Measurements from ENCODE around the gene PRDM5. TPM values are rescaled to one million over a fixed set of nuclear protein-coding genes. Genes with fewer than 3 reads are reported as not detected.

PRDM5 gene
- total and polyA plus RNA-seq, 2 experiments from 2014 or later = 8.7 to 12.6 TPM

DNA sequence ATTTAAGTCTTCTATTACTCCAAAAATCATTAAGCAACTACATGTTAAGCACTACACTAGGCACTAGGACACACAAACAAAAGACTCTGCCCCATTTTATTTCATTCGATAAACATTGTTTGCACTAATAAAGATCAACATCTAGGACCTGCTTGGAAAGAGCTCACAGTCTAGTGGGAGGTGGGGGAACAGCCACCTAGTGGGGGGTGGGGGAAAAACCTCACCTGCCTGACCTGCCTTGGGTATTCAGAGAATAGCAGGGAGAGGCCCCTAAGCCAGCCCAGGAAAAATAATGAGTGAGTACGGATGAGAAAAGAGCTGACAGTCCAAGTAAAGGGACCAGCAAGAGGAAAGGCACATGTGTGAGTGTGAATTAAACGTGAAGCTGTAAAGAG, 52.2 kb downstream of the PRDM5 start:
- peak overlapping the region; percentile 49; the same call in 1 of the 2 replicates for H2AFZ ChIP-seq
- TF ChIP-seq EZH2phosphoT487 (IDR thresholded peaks at IDR 0.05; ENCODE audit: insufficient read depth, low read depth) = no peak
- TF ChIP-seq EZH2 (IDR thresholded peaks at IDR 0.05; ENCODE audit: insufficient read depth, poor library complexity, severe bottlenecking) = no peak
- no peaks in the 10 kb centered on the region for H4K20me1 ChIP-seq (ENCODE audit: insufficient read depth)
- H3K9me3 ChIP-seq (ENCODE audit: low read depth) = no peaks in the 10 kb centered on the region
- H3K9ac ChIP-seq = no peak overlapping the region
- peaks cover 11% of the 10 kb centered on the region; the same call in 1 of the 2 replicates for H3K4me1 ChIP-seq (ENCODE audit: insufficient read depth)
- H3K79me2 ChIP-seq (ENCODE audit: insufficient read depth) = no peaks in the 10 kb centered on the region
- H3K36me3 ChIP-seq (ENCODE audit: low read depth) = no peaks in the 10 kb centered on the region
- 97 to 98% methylated on average over 3 of the region's 3 CpGs for WGBS, 2 experiments (ENCODE audit: low coverage in 1 of 2, low lambda C conversion rate in 2 of 2, missing lambda C conversion rate in 2 of 2)
- H3K27me3 ChIP-seq (replicated peaks; ENCODE audit: insufficient read depth) = no peaks in the 10 kb centered on the region
- no peak for DNase-seq
- no peaks in the 10 kb centered on the region for H3K9me2 ChIP-seq (ENCODE audit: insufficient read depth)
- no peak overlapping the region for H3K4me2 ChIP-seq (ENCODE audit: unreplicated experiment)
- in situ Hi-C loops (cut with MboI) = no loop called here
- peaks cover 6% of the 10 kb centered on the region; the same call in 1 of the 2 replicates for H3F3A ChIP-seq (ENCODE audit: insufficient read depth)
- no peak overlapping the region for H3K4me3 ChIP-seq
- H3K27ac ChIP-seq = no peak overlapping the region

DNA sequence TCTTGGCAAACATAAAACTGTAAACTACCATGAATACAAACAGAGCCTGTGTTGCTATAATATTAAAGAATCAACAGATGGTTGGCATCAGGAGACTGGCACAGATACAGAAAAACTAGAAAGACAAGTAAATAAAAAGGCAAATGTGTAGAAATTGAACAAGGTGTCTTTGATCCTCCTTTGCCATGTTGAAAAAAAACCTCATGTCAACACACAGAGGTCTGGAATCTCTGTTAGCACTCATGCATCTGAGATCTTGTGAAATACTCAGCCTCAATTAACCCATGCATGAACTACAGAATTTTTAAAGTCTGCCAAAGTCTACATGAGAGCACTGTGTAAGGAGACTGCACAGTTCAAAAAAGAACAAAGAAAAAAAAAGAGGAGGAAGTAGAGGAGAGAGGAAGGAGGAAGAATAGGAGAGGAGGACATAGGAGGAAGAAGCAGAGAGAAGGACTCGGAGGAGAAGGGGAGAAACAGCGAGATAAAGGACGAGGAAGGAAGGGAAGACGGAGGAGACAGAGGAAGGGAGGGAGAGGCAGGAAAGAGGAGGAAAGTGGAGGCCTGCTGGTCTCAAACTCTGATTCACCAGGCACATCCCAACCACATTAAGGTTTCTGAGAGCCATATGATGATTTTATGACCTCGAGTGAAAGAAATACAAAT, 52.8 kb downstream of the PRDM5 start:
- H3K9me2 ChIP-seq (ENCODE audit: insufficient read depth) = no peaks in the 10 kb centered on the region
- WGBS, 2 experiments (ENCODE audit: low coverage in 1 of 2, low lambda C conversion rate in 2 of 2, missing lambda C conversion rate in 2 of 2) = 33 to 49% methylated on average over 5 of the region's 5 CpGs
- peaks cover 11% of the 10 kb centered on the region; the same call in 1 of the 2 replicates for H3K4me1 ChIP-seq (ENCODE audit: insufficient read depth)
- H3K9ac ChIP-seq = no peak overlapping the region
- H3K36me3 ChIP-seq (ENCODE audit: low read depth) = no peaks in the 10 kb centered on the region
- peak overlapping the region; percentile 20; the same call in 1 of the 2 replicates for H3K4me3 ChIP-seq
- H3K4me2 ChIP-seq (ENCODE audit: unreplicated experiment) = no peak overlapping the region
- H2AFZ ChIP-seq = peak overlapping the region; percentile 49; the same call in 1 of the 2 replicates
- in situ Hi-C loops (cut with MboI) = no loop called here
- H3K27ac ChIP-seq = 0 out of 2 replicates have a peak overlapping the region, but pooled peaks have one; percentile 17
- no peak for TF ChIP-seq EZH2 (IDR thresholded peaks at IDR 0.05; ENCODE audit: insufficient read depth, poor library complexity, severe bottlenecking)
- H3K27me3 ChIP-seq (replicated peaks; ENCODE audit: insufficient read depth) = no peaks in the 10 kb centered on the region
- H4K20me1 ChIP-seq (ENCODE audit: insufficient read depth) = no peaks in the 10 kb centered on the region
- no peaks in the 10 kb centered on the region for H3K79me2 ChIP-seq (ENCODE audit: insufficient read depth)
- DNase-seq = peak; percentile 33
- peaks cover 6% of the 10 kb centered on the region; the same call in 1 of the 2 replicates for H3F3A ChIP-seq (ENCODE audit: insufficient read depth)
- H3K9me3 ChIP-seq (ENCODE audit: low read depth) = no peaks in the 10 kb centered on the region

DNA sequence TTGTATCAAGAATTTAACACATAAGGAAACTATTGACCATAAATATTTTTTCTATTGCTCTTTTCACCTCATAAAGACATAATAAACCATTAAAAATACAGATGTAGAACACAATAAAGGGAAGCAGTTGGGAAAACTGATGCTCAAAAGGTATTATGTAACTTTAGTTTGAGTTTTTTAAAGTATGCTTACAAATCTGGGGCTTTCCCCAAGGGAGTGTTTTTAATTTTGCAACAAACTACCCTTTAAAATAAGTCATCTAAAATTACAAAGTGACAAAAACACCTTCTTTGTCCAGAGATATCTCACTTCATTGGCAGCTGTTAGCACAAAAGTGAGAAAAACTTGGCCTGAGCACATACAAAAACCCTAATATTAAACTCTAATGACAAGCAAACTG, 55.0 kb downstream of the PRDM5 start:
- H3K9ac ChIP-seq = no peak overlapping the region
- H3K9me3 ChIP-seq (ENCODE audit: low read depth) = no peaks in the 10 kb centered on the region
- in situ Hi-C loops (cut with MboI) = no loop called here

DNA sequence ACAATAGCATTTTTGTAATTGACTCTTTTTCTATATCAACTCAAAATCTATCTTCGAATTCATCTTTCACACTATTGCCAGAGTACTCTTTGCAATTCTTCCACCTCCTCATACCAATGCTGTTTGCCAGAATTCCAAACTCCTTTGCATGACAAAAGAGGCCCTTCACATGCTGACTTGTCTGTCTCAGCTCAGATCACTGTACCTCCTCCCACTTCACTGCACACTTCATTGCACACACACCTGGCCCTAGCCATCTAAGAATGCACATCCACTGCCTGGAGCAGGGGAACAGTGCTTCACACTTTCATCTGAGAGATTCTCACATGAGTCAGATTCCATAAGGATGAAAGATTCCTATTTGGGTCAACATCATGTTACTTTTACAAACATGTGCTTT, 56.5 kb downstream of the PRDM5 start:
- H3K9me2 ChIP-seq (ENCODE audit: insufficient read depth) = no peaks in the 10 kb centered on the region
- H3K4me1 ChIP-seq (ENCODE audit: insufficient read depth) = peaks cover 11% of the 10 kb centered on the region; the same call in 1 of the 2 replicates
- no peaks in the 10 kb centered on the region for H3K36me3 ChIP-seq (ENCODE audit: low read depth)
- H3K9ac ChIP-seq = no peak overlapping the region
- no peaks in the 10 kb centered on the region for H3K79me2 ChIP-seq (ENCODE audit: insufficient read depth)
- no peak overlapping the region for H2AFZ ChIP-seq
- H3K4me2 ChIP-seq (ENCODE audit: unreplicated experiment) = no peak overlapping the region
- H3K4me3 ChIP-seq = no peak overlapping the region
- H3K27me3 ChIP-seq (replicated peaks; ENCODE audit: insufficient read depth) = no peaks in the 10 kb centered on the region
- WGBS, 2 experiments (ENCODE audit: low coverage in 1 of 2, low lambda C conversion rate in 2 of 2, missing lambda C conversion rate in 2 of 2) = 53 to 64% methylated on average over 1 of the region's 1 CpG
- H3K9me3 ChIP-seq (ENCODE audit: low read depth) = no peaks in the 10 kb centered on the region
- TF ChIP-seq EZH2phosphoT487 (IDR thresholded peaks at IDR 0.05; ENCODE audit: insufficient read depth, low read depth) = no peak
- no peak for TF ChIP-seq EZH2 (IDR thresholded peaks at IDR 0.05; ENCODE audit: insufficient read depth, poor library complexity, severe bottlenecking)
- no peaks in the 10 kb centered on the region for H4K20me1 ChIP-seq (ENCODE audit: insufficient read depth)
- in situ Hi-C loops (cut with MboI) = no loop called here
- peaks cover 6% of the 10 kb centered on the region; the same call in 1 of the 2 replicates for H3F3A ChIP-seq (ENCODE audit: insufficient read depth)
- peak; percentile 20 for DNase-seq
- no peak overlapping the region for H3K27ac ChIP-seq

More for the DNA sequence above, 55.0 kb downstream of the PRDM5 start:
- Histone ChIP-seq H3K79me2 (ENCODE audit: insufficient read depth) (no peaks in the 10 kb centered on the region), H4K20me1 (ENCODE audit: insufficient read depth) (no peaks in the 10 kb centered on the region), H3K4me3 (no peak overlapping the region), H3K36me3 (ENCODE audit: low read depth) (no peaks in the 10 kb centered on the region), H3K4me2 (ENCODE audit: unreplicated experiment) (no peak overlapping the region), H3K9me2 (ENCODE audit: insufficient read depth) (no peaks in the 10 kb centered on the region), H3K27ac (no peak overlapping the region), H3F3A (ENCODE audit: insufficient read depth) (peaks cover 6% of the 10 kb centered on the region; the same call in 1 of the 2 replicates), H3K4me1 (ENCODE audit: insufficient read depth) (peaks cover 11% of the 10 kb centered on the region; the same call in 1 of the 2 replicates), H2AFZ (no peak overlapping the region), H3K27me3 (replicated peaks; ENCODE audit: insufficient read depth) (no peaks in the 10 kb centered on the region)
- no peak for DNase-seq
- no peak for TF ChIP-seq EZH2 (IDR thresholded peaks at IDR 0.05; ENCODE audit: insufficient read depth, poor library complexity, severe bottlenecking)
- TF ChIP-seq EZH2phosphoT487 (IDR thresholded peaks at IDR 0.05; ENCODE audit: insufficient read depth, low read depth) = no peak

Measured in GM23248 (cell line).